ENCODE results near the gene COL4A6. TPM values are rescaled to one million over a fixed set of nuclear protein-coding genes. Genes with fewer than 3 reads are reported as not detected.

COL4A6 gene
- total and polyA plus RNA-seq, 2 of the 8 experiments (the other 6 are each of a cell fraction or from before 2014, with no cell fraction given) = 5.9 to 11.8 TPM

DNA sequence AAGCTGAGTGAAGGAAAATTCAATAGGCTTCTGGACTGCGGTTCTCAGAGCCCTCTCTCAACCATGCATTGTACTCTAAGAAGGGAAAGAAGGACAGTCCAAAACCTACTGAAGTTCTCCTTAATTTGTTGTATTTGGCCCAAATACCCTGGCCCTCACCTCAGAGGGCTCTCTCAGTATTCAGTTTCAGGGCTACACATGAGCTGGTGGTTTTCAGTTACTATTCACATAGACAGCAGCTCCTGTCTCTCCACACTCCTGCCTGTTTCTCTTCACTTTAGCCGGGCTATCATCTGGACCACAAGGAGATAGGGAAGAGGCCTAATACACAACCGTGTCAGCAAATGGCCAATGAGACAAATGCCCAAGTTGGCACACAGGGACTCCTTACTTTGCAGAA lies 280.6 kb downstream of the COL4A6 start:
- H3K4me1 ChIP-seq (replicated peaks in 1 of 4; ENCODE audit: control insufficient read depth in 3 of 4, insufficient read depth in 4 of 4, low read length in 3 of 4) = no peaks in the 10 kb centered on the region
- H3K36me3 ChIP-seq (ENCODE audit: control insufficient read depth in 2 of 4, insufficient read depth in 4 of 4, low read length in 3 of 4) = no peaks in the 10 kb centered on the region
- TF ChIP-seq TAF7 (optimal IDR thresholded peaks at IDR 0.05; ENCODE audit: borderline replicate concordance, low read depth, low read length) (no peak), TEAD4 (IDR thresholded peaks at IDR 0.05; ENCODE audit: low read depth, low read length) (no peak), CBX5 (IDR thresholded peaks at IDR 0.05; ENCODE audit: low read depth, low read length) (no peak), KDM4A (IDR thresholded peaks at IDR 0.05; ENCODE audit: low read depth, low read length, severe bottlenecking) (no peak)
- H3K4me2 ChIP-seq (ENCODE audit: insufficient read depth in 1 of 2, low read depth in 2 of 2, low read length in 2 of 2) = no peak overlapping the region
- H2BK20ac ChIP-seq (ENCODE audit: low read length) = no peak overlapping the region
- CTCF ChIA-PET (ENCODE audit: partially characterized antibody) = no interaction called here
- H3K27me3 ChIP-seq (replicated peaks in 1 of 4; ENCODE audit: control insufficient read depth in 3 of 4, extremely low read depth in 1 of 4, insufficient read depth in 3 of 4, low read length in 3 of 4) = no peaks in the 10 kb centered on the region
- FAIRE-seq (no peak), DNase-seq (ENCODE audit: low read depth in 1 of 2, low spot score in 2 of 2) (no peak)
- POLR2A ChIA-PET (ENCODE audit: partially characterized antibody) = no interaction called here
- H4K5ac ChIP-seq (ENCODE audit: insufficient read length, low read depth, low read length) = no peak overlapping the region
- no peak overlapping the region for H2AFZ ChIP-seq (ENCODE audit: low read length)
- no peak overlapping the region for H3K18ac ChIP-seq (ENCODE audit: extremely low read depth, low read length)
- H3K14ac ChIP-seq (ENCODE audit: insufficient read length) = no peak overlapping the region
- no peak overlapping the region for H3K23ac ChIP-seq (ENCODE audit: insufficient read length)
- H2AK5ac ChIP-seq (ENCODE audit: low read depth, low read length) = no peak overlapping the region
- H3K79me1 ChIP-seq (ENCODE audit: low read depth, low read length) = no peaks in the 10 kb centered on the region
- no peak overlapping the region for H4K8ac ChIP-seq (ENCODE audit: extremely low read depth, insufficient read depth, low read length)
- H3K27ac ChIP-seq (ENCODE audit: low read depth, low read length) = no peak overlapping the region
- no peaks in the 10 kb centered on the region for H4K20me1 ChIP-seq (replicated peaks in 1 of 2; ENCODE audit: control insufficient read depth in 1 of 2, insufficient read depth in 2 of 2, low read length in 2 of 2)
- H3K56ac ChIP-seq (replicated peaks; ENCODE audit: insufficient read length, low read depth, low read length) = no peak overlapping the region
- no peak overlapping the region for H2BK5ac ChIP-seq (ENCODE audit: low read depth, low read length)
- no peaks in the 10 kb centered on the region for H3K79me2 ChIP-seq (ENCODE audit: control insufficient read depth in 1 of 2, insufficient read depth in 2 of 2, low read length in 2 of 2)
- no peak overlapping the region for H2BK15ac ChIP-seq (ENCODE audit: low read length)
- no peak overlapping the region for H2BK12ac ChIP-seq (ENCODE audit: low read depth, low read length)
- no peaks in the 10 kb centered on the region for H3K23me2 ChIP-seq (ENCODE audit: low read depth, low read length)
- H3K9ac ChIP-seq (replicated peaks in 1 of 4; ENCODE audit: extremely low read depth in 1 of 4, low read depth in 3 of 4, low read length in 3 of 4) = no peak overlapping the region
- WGBS, 2 experiments (ENCODE audit: extremely low coverage in 1 of 2, insufficient coverage in 1 of 2, insufficient read length in 1 of 2, insufficient replicate concordance in 2 of 2, low coverage in 1 of 2, low lambda C conversion rate in 2 of 2, missing lambda C conversion rate in 1 of 2) = 94% methylated on average over 2 of the region's 3 CpGs; no CpG with 5 or more reads in 1 of the 2 experiments
- no peak overlapping the region for H3K4me3 ChIP-seq (ENCODE audit: extremely low read depth in 1 of 4, insufficient read depth in 2 of 4, low read depth in 3 of 4, low read length in 4 of 4)
- no peak overlapping the region for H4K91ac ChIP-seq (replicated peaks; ENCODE audit: insufficient read length, low read length)
- H3K9me3 ChIP-seq (ENCODE audit: insufficient read depth in 2 of 2, low read depth in 1 of 2, low read length in 1 of 2) = no peaks in the 10 kb centered on the region
- H2BK120ac ChIP-seq (replicated peaks; ENCODE audit: low read depth, low read length) = no peak overlapping the region
- no peak overlapping the region for H3K4ac ChIP-seq (replicated peaks; ENCODE audit: insufficient read length, low read depth, low read length)

All from H1 (cell line).